Heart left ventricle (tissue), 16 donors: Measurements from ENCODE around the gene SHFL. TPM values are rescaled to one million over a fixed set of nuclear protein-coding genes. Genes with fewer than 3 reads are reported as not detected.

Experiments
- ATAC-seq, 4 donors: fragments of 200-7000 bp; cut with Tn5 transposase; one replicate each; pipeline ENCODE4 v1.9.1; 2020 to 2022; ENCODE audit warnings: moderate library complexity in 4 of 4, mild to moderate bottlenecking in 3 of 4, moderate number of reproducible peaks in 1 of 4
- DNase-seq, 5 donors: peaks; one replicate each; pipeline ENCODE4 v3.0.0-alpha.2; 2020
- H3K27ac ChIP-seq, 12 donors: fragments of 200-600 bp; sonication (generic) in 4 of 12; one replicate each; pipeline versions ENCODE4 v1.5.0 to v1.8.0; 2016 to 2022; ENCODE audit warnings: mild to moderate bottlenecking in 2 of 12
- H3K27me3 ChIP-seq, 9 donors: fragments of 200-600 bp; sonication (generic) in 2 of 9; one replicate each; pipeline versions ENCODE4 v1.5.1 to v1.8.0; 2016 to 2022; ENCODE audit warnings: mild to moderate bottlenecking in 3 of 9
- H3K36me3 ChIP-seq, 9 donors: fragments of 200-600 bp; sonication (generic) in 2 of 9; one replicate each; pipeline versions ENCODE4 v1.5.0 to v1.8.0; 2018 to 2022; ENCODE audit warnings: mild to moderate bottlenecking in 2 of 9
- H3K4me1 ChIP-seq, 12 donors: fragments of 200-600 bp; sonication (generic) in 4 of 12; one replicate each; pipeline versions ENCODE4 v1.5.0 to v1.8.0; 2016 to 2022; ENCODE audit warnings: mild to moderate bottlenecking in 3 of 12
- H3K4me3 ChIP-seq, 12 donors: fragments of 200-600 bp; sonication (generic) in 4 of 12; one replicate each; pipeline versions ENCODE4 v1.5.0 to v1.8.0; 2017 to 2022; ENCODE audit warnings: mild to moderate bottlenecking in 9 of 12, moderate library complexity in 4 of 12
- H3K9me3 ChIP-seq, 12 donors: fragments of 200-600 bp; sonication (generic) in 4 of 12; one replicate each; pipeline versions ENCODE4 v1.5.0 to v1.8.0; 2016 to 2022; ENCODE audit warnings: mild to moderate bottlenecking in 1 of 12
- CTCF ChIP-seq, 12 donors: fragments of 200-600 bp; sonication (generic) in 4 of 12; IDR thresholded peaks; one replicate each; pipeline versions ENCODE4 v1.5.0 to v1.8.0; 2018 to 2022; ENCODE audit warnings: antibody characterized with exemption in 12 of 12, mild to moderate bottlenecking in 5 of 12
- POLR2A ChIP-seq, 2 donors: fragments of 450-650 bp; IDR thresholded peaks; one replicate each; pipeline ENCODE4 v1.6.1; 2017; ENCODE audit warnings: antibody characterized with exemption in 2 of 2, mild to moderate bottlenecking in 2 of 2, moderate library complexity in 2 of 2
- WGBS, 4 donors: extraction: QIAGEN DNeasy Blood & Tissue Kit in 2 of 4; methylation state at CpG; one replicate each; pipeline versions ENCODE4 v1.1.5 to v1.1.7; 2013 to 2018; 5-methylcytosine and 5-hydroxymethylcytosine counted together
- intact Hi-C, 10 donors: fragments of 100-400 bp; cut with DNase I; formaldehyde crosslinking; loops; one replicate each; pipeline versions ENCODE4 v1.11.1 to v1.14.2; 2022
- polyA plus RNA-seq, 2 donors: library from polyadenylated mRNA; stranded (reverse); fragments of 200-250 nt; gene quantifications; one replicate each; pipeline ENCODE4 v1.2.3, GENCODE V29; 2013
- total RNA-seq, 9 donors: library from RNA; depleted of rRNA in 2 of 9; stranded (reverse); fragments of >200 nt in 2 of 9; fragmentation: NEBNext Ultra II Directional in 3 of 9; extraction: Animal tissue kit (Norgen Biotek cat#: 25700) in 3 of 9; gene quantifications; one replicate each; pipeline versions ENCODE4 v1.1.0 to v1.2.4, GENCODE V29; 2016 to 2023
- donor health status: ischemic (EF 13 %, LVEDD 7.1; RV severe dilation, severe dysfunction).
- donor health status: healthy with polysubstance abuse.
- donor health status: DM: no; HTN: yes; CAD: no.
- donor health status: DM: no; HTN: no; CAD: no.
- donor health status: ischemic (EF 25% LVEDD 6.9; RV normal size, moderate dysfunction).
- donor health status: ischemic (EF 25% LVEDD 5.7; RV mildly dilated, moderate dysfunction).
- donor health status: healthy.
- donor health status: DM: yes; HTN: yes; CAD: no.
- donor health status: ischemic (EF 35%, LVEDD 5.7; RV mildly dilated, moderate dysfunction).
- donor health status: nonischemic (EF 11% LVEDD 7.7; RV severe dilation, severe dysfunction).
- donor health status: DM: yes; HTN: yes; CAD: no.
- donor health status: PGD.
- donor health status: ischemic (EF 29% LVEDD 5.4; RV normal size, mild dysfunction).
- donor health status: nonischemic (EF 23%, LVEDD 6.1; RV moderate dilation, normal function).

The SHFL gene
- total and polyA plus RNA-seq, 11 donors = 6.3 to 29.0 (median 8.7) TPM

GRCh38 chr19:10113964-10114650, 28.0 kb downstream of the SHFL start:
- H3K4me3 ChIP-seq = peak overlapping the region in 1 of 12 donors; percentile 40
- WGBS, 4 donors = 79 to 92% (median 91%) methylated on average over 29 to 43 of the region's 43 CpGs
- DNase-seq (no peak), ATAC-seq (peak in 2 of 4 donors; percentile 6 to 9)
- peaks cover 5 to 79% (median 64%) of the 10 kb centered on the region in 9 donors for H3K36me3 ChIP-seq
- no peak for TF ChIP-seq POLR2A (IDR thresholded peaks at IDR 0.05)
- TF ChIP-seq CTCF (IDR thresholded peaks at IDR 0.05) = no peak
- no peak overlapping the region for H3K27ac ChIP-seq
- H3K4me1 ChIP-seq = peaks cover 0 to 45% (median 7%) of the 10 kb centered on the region in 12 donors
- no peaks in the 10 kb centered on the region for H3K27me3 ChIP-seq
- H3K9me3 ChIP-seq = no peaks in the 10 kb centered on the region
- intact Hi-C loops = loop anchor here in 7 of 10 donors (5.0 to 10.0 kb wide), 5 partner anchors 131 to 271 kb away; partner anchors contain the start of genes MRPL4 (in 2 of the 7), OLFM2 (in 2 of the 7) and TYK2 (in 1 of the 7)

GRCh38 chr19:10114651-10115391, 28.7 kb downstream of the SHFL start:
- intact Hi-C loops = loop anchor here in 7 of 10 donors (5.0 to 10.0 kb wide), 5 partner anchors 130 to 270 kb away; partner anchors contain the start of genes MRPL4 (in 2 of the 7), OLFM2 (in 2 of the 7) and TYK2 (in 1 of the 7)
- WGBS, 4 donors = 71 to 84% (median 80%) methylated on average over 23 to 26 of the region's 26 CpGs
- Histone ChIP-seq H3K9me3 (no peaks in the 10 kb centered on the region), H3K4me3 (no peak overlapping the region), H3K4me1 (peaks cover 0 to 47% (median 8%) of the 10 kb centered on the region in 12 donors), H3K27ac (no peak overlapping the region), H3K36me3 (peaks cover 3 to 72% (median 57%) of the 10 kb centered on the region in 9 donors), H3K27me3 (no peaks in the 10 kb centered on the region)
- ATAC-seq (no peak), DNase-seq (no peak)
- TF ChIP-seq CTCF (IDR thresholded peaks at IDR 0.05) (no peak), POLR2A (IDR thresholded peaks at IDR 0.05) (no peak)

- DNase-seq (no peak), ATAC-seq (no peak)
- TF ChIP-seq CTCF (IDR thresholded peaks at IDR 0.05) = no peak
- no peak for TF ChIP-seq POLR2A (IDR thresholded peaks at IDR 0.05)
- WGBS, 4 donors = 86 to 89% (median 88%) methylated on average over 29 to 45 of the region's 45 CpGs
- no peak overlapping the region for H3K27ac ChIP-seq
- H3K27me3 ChIP-seq = no peaks in the 10 kb centered on the region
- no peak overlapping the region for H3K4me3 ChIP-seq
- intact Hi-C loops = loop anchor here in 6 of 10 donors (10.0 kb wide), 4 partner anchors 129 to 269 kb away; partner anchors contain the start of genes MRPL4 (in 2 of the 6), OLFM2 (in 2 of the 6) and TYK2 (in 1 of the 6)
- H3K36me3 ChIP-seq = peaks cover 0 to 65% (median 50%) of the 10 kb centered on the region in 9 donors
- H3K4me1 ChIP-seq = peaks cover 0 to 53% (median 11%) of the 10 kb centered on the region in 12 donors
- no peaks in the 10 kb centered on the region for H3K9me3 ChIP-seq
Measured at GRCh38 chr19:10115392-10116084, 29.4 kb downstream of the SHFL start.
